Ovary (tissue), 3 donors: ENCODE data around the gene NLGN1.

Source experiments
- POLR2A ChIP-seq: fragments of 450-650 bp; IDR thresholded peaks from one replicate; pipeline ENCODE4 v1.6.1; 2017; ENCODE audit warnings: antibody characterized with exemption, mild to moderate bottlenecking, moderate library complexity
- TF ChIP-seq, protein P1 (sequence below), 3 donors: fragments of 450-650 bp in 2 of 3; fragments of 200-600 bp in 1 of 3; IDR thresholded peaks; one replicate each; pipeline versions ENCODE4 v1.5.1 to v1.8.0; 2016 to 2022; ENCODE audit warnings: antibody characterized with exemption in 3 of 3, mild to moderate bottlenecking in 1 of 3
- donor health status: DM: no; HTN: no; CAD: no.

DNA sequence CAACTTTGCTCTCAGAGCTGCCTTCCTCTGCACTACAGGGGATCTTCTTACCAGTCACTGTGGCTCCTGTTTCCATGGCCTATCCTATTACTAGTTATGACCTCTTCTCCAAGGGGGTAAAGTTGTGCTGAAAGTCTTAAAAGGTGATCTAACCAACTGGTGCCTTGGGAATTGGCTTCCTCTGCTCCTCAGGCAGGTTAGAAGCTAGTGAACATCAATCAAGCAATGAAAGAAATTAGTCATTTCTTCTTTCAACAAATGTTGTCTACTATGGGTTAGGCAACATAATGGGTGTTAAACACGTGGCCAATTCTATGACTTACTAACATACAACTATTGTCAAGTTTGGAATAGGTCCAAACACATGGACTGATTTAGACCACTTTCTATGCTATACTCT, 890.2 kb downstream of the NLGN1 start:
- TF ChIP-seq POLR2A = no peak
- TF ChIP-seq, protein P1, sequence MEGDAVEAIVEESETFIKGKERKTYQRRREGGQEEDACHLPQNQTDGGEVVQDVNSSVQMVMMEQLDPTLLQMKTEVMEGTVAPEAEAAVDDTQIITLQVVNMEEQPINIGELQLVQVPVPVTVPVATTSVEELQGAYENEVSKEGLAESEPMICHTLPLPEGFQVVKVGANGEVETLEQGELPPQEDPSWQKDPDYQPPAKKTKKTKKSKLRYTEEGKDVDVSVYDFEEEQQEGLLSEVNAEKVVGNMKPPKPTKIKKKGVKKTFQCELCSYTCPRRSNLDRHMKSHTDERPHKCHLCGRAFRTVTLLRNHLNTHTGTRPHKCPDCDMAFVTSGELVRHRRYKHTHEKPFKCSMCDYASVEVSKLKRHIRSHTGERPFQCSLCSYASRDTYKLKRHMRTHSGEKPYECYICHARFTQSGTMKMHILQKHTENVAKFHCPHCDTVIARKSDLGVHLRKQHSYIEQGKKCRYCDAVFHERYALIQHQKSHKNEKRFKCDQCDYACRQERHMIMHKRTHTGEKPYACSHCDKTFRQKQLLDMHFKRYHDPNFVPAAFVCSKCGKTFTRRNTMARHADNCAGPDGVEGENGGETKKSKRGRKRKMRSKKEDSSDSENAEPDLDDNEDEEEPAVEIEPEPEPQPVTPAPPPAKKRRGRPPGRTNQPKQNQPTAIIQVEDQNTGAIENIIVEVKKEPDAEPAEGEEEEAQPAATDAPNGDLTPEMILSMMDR (IDR thresholded peaks at IDR 0.05) = no peak
